Aorta (tissue), 5 donors: ENCODE measurements around the gene RALGPS2. TPM values are rescaled to one million over a fixed set of nuclear protein-coding genes. Genes with fewer than 3 reads are reported as not detected.

Experiments
- ATAC-seq: fragments of 200-7000 bp; cut with Tn5 transposase; one replicate; pipeline ENCODE4 v1.9.1; 2022; ENCODE audit warnings: moderate library complexity; ENCODE audit not compliant: low FRiP score
- DNase-seq, 2 donors: peaks; one replicate each; pipeline ENCODE4 v3.0.0-alpha.2; 2020
- H3K27ac ChIP-seq, 2 donors: one replicate each; pipeline ENCODE4 v1.5.1; 2013; ENCODE audit warnings: low read length in 2 of 2, mild to moderate bottlenecking in 2 of 2, moderate library complexity in 2 of 2, control low read depth in 1 of 2, inconsistent platforms in 1 of 2, low read depth in 1 of 2
- H3K27me3 ChIP-seq, 2 donors: one replicate each; pipeline ENCODE4 v1.6.1; 2013; ENCODE audit warnings: control low read depth in 1 of 2, low read length in 1 of 2, mild to moderate bottlenecking in 1 of 2, moderate library complexity in 1 of 2; ENCODE audit not compliant: insufficient read depth in 2 of 2, control insufficient read depth in 1 of 2
- H3K36me3 ChIP-seq, 2 donors: one replicate each; pipeline ENCODE4 v1.6.1; 2013; ENCODE audit warnings: control low read depth in 1 of 2, low read length in 1 of 2, mild to moderate bottlenecking in 1 of 2; ENCODE audit not compliant: insufficient read depth in 2 of 2, control insufficient read depth in 1 of 2
- H3K4me1 ChIP-seq, 2 donors: one replicate each; pipeline ENCODE4 v1.6.1; 2013; ENCODE audit warnings: low read length in 2 of 2, control low read depth in 1 of 2, mild to moderate bottlenecking in 1 of 2, moderate library complexity in 1 of 2; ENCODE audit not compliant: insufficient read depth in 2 of 2, control insufficient read depth in 1 of 2
- H3K4me3 ChIP-seq, 2 donors: one replicate each; pipeline ENCODE4 v1.5.1; 2013; ENCODE audit warnings: low read length in 2 of 2, control low read depth in 1 of 2, mild to moderate bottlenecking in 1 of 2
- H3K9me3 ChIP-seq: one replicate; pipeline ENCODE4 v1.6.1; 2013; ENCODE audit warnings: mild to moderate bottlenecking, low read length; ENCODE audit not compliant: control insufficient read depth
- WGBS, 2 donors: extraction: QIAGEN DNeasy Blood & Tissue Kit; methylation state at CpG; one replicate each; pipeline ENCODE4 v1.1.7; 2013; 5-methylcytosine and 5-hydroxymethylcytosine counted together
- intact Hi-C, 2 donors: fragments of 100-400 bp; cut with DNase I; formaldehyde crosslinking; loops; one replicate each; pipeline versions ENCODE4 v1.14.2 to v1.15.0; 2022
- polyA plus RNA-seq, 2 donors: library from polyadenylated mRNA; stranded (reverse); fragments of 200-250 nt; gene quantifications; one replicate each; pipeline ENCODE4 v1.2.3, GENCODE V29; 2013
- total RNA-seq, 2 donors: library from RNA; stranded (reverse); fragmentation: NEBNext Ultra II Directional; extraction: Animal tissue kit (Norgen Biotek cat#: 25700); gene quantifications; one replicate each; pipeline ENCODE4 v1.2.1, GENCODE V29; 2021
- donor health status: healthy with polysubstance abuse.
- donor health status: Bipolar disorder and iron deficiency.
- donor health status: DM: no; HTN: no; CAD: no.
- donor health status: DM: no; HTN: no; CAD: no.
- donor health status: DM: yes; HTN: yes; CAD: no.

Gene RALGPS2
- total and polyA plus RNA-seq, 4 donors = 0.18 to 14.1 (median 4.8) TPM

- Histone ChIP-seq H3K4me3 (no peak overlapping the region), H3K4me1 (no peaks in the 10 kb centered on the region), H3K27me3 (no peaks in the 10 kb centered on the region), H3K36me3 (no peaks in the 10 kb centered on the region), H3K27ac (no peak overlapping the region), H3K9me3 (no peaks in the 10 kb centered on the region)
- intact Hi-C loops = no loop called here
- 87 to 94% methylated on average over 9 of the region's 9 CpGs for WGBS, 2 donors
- DNase-seq = no peak
- no peak for ATAC-seq
These were observed 233.4 kb downstream of the RALGPS2 start for GRCh38 chr1:178958491-178958890.

DNA sequence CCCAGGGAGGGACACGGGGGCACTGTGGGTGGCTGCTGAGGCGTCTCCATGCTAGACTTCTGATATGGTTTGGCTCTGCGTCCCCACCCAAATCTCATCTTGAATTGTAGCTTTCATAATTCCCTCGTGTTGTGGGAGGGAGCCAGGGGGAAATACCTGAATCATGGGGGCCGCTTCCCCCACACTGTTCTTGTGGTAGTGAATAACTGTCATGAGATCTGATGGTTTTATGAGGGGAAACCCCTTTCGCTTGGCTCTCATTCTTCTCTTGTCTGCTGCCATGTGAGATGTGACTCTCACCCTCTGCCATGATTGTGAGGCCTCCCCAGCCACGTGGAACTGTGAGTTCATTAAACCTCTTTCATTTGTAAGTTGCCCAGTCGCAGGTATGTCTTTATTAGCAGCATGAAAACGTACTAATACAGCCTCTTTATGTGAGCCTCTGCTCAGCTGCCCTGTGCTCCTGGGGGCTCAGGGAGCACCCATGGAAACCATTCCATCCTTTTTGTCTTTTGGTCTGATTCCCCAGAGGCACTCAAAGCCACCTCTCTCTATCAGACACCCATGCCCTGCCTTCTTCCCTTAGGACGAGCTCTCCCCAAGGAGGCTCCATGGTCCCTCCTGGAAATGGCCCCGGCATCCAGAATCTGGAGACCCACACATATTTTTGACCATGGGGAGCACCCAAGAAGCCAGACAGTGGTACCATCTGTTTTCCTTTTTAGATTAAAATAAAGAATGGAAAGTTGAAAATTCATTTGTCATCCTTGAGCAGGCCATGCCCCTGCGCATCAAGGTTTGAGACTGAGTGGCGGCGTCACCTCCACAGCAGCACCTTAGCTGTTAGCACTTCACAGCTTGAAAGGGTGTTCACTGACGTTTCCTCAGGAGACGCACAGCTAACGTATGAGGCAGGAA is 234.8 kb downstream of the RALGPS2 start:
- H3K9me3 ChIP-seq = no peaks in the 10 kb centered on the region
- no peak overlapping the region for H3K4me3 ChIP-seq
- no peak overlapping the region for H3K27ac ChIP-seq
- H3K4me1 ChIP-seq = no peaks in the 10 kb centered on the region
- intact Hi-C loops = loop anchor here in 1 of 2 donors (1.0 kb wide), 1 partner anchor 25 kb away; no protein-coding TSS in a partner anchor
- no peaks in the 10 kb centered on the region for H3K27me3 ChIP-seq
- no peaks in the 10 kb centered on the region for H3K36me3 ChIP-seq
- WGBS, 2 donors = 93 to 94% methylated on average over 17 of the region's 17 CpGs
- ATAC-seq (no peak), DNase-seq (no peak)

DNA sequence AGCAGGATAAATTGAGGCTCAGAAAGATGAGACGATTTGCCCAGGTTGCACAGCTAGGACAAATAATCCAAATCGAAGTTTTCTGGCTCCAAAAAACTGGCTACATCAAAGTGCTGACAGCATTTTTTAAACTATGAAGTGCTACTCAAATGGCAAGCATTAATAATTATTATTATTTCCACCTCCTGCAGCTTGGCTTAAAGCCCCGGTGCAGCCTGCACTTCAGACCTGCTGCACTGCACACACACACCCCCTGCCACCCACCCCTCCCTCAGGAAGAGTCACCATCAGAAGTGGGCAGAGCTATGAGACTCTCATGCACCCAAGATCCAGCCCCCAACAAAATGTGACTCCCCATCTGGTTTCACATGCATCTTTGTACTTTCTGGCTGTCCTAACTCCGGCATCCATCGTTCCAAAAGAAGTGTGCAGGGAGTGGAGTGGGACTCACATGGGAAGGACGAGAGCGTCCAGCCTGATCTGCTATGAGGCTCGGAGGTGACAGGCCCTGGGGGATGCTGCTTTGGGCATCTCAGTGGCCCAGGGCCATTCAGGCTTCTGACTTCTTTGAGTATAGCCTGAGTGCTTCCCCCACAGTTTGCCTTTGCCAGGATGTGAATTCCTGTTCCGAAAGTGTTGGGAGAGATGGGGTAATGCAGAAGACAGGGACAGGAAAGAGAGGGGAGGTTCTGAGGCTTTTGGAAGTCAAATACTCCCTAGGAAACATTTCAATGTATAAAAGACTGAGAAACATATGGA is 235.6 kb downstream of the RALGPS2 start:
- H3K9me3 ChIP-seq = peaks cover 2% of the 10 kb centered on the region
- H3K27ac ChIP-seq = no peak overlapping the region
- no peaks in the 10 kb centered on the region for H3K36me3 ChIP-seq
- ATAC-seq = no peak
- no peaks in the 10 kb centered on the region for H3K4me1 ChIP-seq
- DNase-seq = no peak
- 59% methylated on average over 9 of the region's 9 CpGs for WGBS, 2 donors
- no peak overlapping the region for H3K4me3 ChIP-seq
- H3K27me3 ChIP-seq = no peaks in the 10 kb centered on the region
- intact Hi-C loops = loop anchor here in 1 of 2 donors (1.0 kb wide), 1 partner anchor 25 kb away; no protein-coding TSS in a partner anchor

DNA sequence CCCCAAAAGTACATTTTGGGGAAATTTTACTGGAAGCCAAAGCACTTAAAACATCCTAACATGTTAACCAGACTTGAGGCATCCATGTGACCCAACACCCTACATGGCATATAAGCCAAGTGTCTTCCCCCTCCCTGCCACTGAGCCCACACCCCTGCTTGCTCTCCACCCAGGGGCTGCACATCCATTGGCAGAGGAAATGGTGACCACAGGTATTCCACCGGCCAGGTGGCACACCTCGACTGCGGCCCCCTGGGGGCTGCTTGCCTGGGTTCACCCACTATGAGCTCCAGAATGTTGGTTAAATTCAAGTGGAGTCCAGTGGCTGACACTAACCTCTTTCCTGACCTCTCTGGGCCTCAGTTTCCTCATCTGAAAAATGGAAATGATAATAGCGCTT is 236.3 kb downstream of the RALGPS2 start:
- Histone ChIP-seq H3K27ac (no peak overlapping the region), H3K4me3 (no peak overlapping the region), H3K9me3 (peaks cover 2% of the 10 kb centered on the region), H3K27me3 (no peaks in the 10 kb centered on the region), H3K36me3 (no peaks in the 10 kb centered on the region), H3K4me1 (no peaks in the 10 kb centered on the region)
- WGBS, 2 donors = 92 to 96% methylated on average over 4 of the region's 4 CpGs
- no peak for DNase-seq
- intact Hi-C loops = no loop called here
- no peak for ATAC-seq

GRCh38 chr1:178961868-178962267 is 236.8 kb downstream of the RALGPS2 start:
- intact Hi-C loops = no loop called here
- 87 to 98% methylated on average over 3 of the region's 3 CpGs for WGBS, 2 donors

GRCh38 chr1:178962853-178963711 is 238.0 kb downstream of the RALGPS2 start:
- intact Hi-C loops = no loop called here
- H3K27ac ChIP-seq = peak overlapping the region; percentile 2 to 88
- H3K4me3 ChIP-seq = no peak overlapping the region
- H3K27me3 ChIP-seq = no peaks in the 10 kb centered on the region
- DNase-seq = no peak
- peaks cover 4% of the 10 kb centered on the region for H3K9me3 ChIP-seq
- H3K4me1 ChIP-seq = no peaks in the 10 kb centered on the region
- 12 to 14% methylated on average over 10 of the region's 10 CpGs for WGBS, 2 donors
- no peak for ATAC-seq
- H3K36me3 ChIP-seq = no peaks in the 10 kb centered on the region

More at GRCh38 chr1:178961868-178962267, 236.8 kb downstream of the RALGPS2 start:
- DNase-seq (no peak), ATAC-seq (no peak)
- Histone ChIP-seq H3K27me3 (no peaks in the 10 kb centered on the region), H3K27ac (no peak overlapping the region), H3K4me3 (no peak overlapping the region), H3K9me3 (peaks cover 2% of the 10 kb centered on the region), H3K4me1 (no peaks in the 10 kb centered on the region), H3K36me3 (no peaks in the 10 kb centered on the region)

DNA sequence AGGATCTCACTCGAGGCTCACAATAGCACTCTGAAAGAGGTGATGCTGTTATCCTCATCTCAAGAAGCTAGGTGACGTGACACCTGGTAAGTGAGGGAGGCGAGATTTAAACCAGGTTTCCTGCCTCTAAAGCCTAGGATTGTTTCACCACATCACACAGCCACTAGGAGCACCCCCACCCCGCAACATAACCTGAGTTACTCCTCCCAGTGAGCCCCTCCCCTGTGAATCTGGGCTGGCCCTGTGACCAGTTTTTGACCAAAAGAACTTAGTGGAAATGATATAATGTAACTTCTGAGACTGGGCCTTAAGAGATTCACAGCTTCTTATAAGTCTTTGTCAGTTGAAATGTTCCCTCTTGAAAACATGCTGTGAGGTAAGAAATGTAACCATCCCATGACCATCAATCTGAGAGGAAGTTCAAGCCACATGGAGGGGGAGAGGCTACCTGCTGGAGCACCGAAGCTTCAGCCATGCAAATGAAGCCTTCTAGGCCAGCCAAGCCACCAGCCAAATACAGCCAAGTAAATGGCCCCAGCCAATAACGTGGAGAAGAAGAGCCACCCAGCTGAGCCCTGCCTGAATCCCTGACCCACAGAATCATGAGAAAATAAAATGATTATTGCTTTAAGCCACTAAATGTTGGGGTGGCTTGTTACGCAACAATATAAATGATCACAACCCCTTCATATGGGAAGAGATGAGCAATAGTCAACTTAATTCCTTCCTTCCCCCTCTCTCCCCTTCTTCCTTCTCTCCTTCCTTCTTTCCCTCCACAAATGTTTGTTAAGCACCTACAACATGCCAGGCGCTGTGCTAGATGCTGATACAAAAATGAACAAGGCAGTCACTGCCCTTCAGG is 239.7 kb downstream of the RALGPS2 start:
- Histone ChIP-seq H3K4me3 (no peak overlapping the region), H3K27me3 (no peaks in the 10 kb centered on the region), H3K27ac (no peak overlapping the region), H3K9me3 (peaks cover 4% of the 10 kb centered on the region), H3K4me1 (no peaks in the 10 kb centered on the region), H3K36me3 (no peaks in the 10 kb centered on the region)
- no peak for DNase-seq
- intact Hi-C loops = no loop called here
- ATAC-seq = no peak
- WGBS, 2 donors = 90 to 94% methylated on average over 8 of the region's 8 CpGs
